Measurements from ENCODE around the gene EPC1. TPM values are rescaled to one million over a fixed set of nuclear protein-coding genes. Genes with fewer than 3 reads are reported as not detected.
"Not testable (repeated sequence)": the region's sequence is repeated elsewhere in the genome, so short reads cannot be mapped to it uniquely, and the experiment has no call there.

EPC1 gene
- total RNA-seq, 1 donor from 2014 or later, result 62.7 TPM

- Mint-ChIP-seq H3K4me3 (no peak overlapping the region), H3K27ac (no peak overlapping the region), H3K9me3 (peaks cover 9% of the 10 kb centered on the region), H3K36me3 (peaks cover 4% of the 10 kb centered on the region), H3K27me3 (ENCODE audit: low read depth) (no peaks in the 10 kb centered on the region), H3K4me1 (no peaks in the 10 kb centered on the region)
- DNase-seq (ENCODE audit: low spot score in 2 of 2, unreplicated experiment in 2 of 2), result no peak
- TF ChIP-seq, protein P1, sequence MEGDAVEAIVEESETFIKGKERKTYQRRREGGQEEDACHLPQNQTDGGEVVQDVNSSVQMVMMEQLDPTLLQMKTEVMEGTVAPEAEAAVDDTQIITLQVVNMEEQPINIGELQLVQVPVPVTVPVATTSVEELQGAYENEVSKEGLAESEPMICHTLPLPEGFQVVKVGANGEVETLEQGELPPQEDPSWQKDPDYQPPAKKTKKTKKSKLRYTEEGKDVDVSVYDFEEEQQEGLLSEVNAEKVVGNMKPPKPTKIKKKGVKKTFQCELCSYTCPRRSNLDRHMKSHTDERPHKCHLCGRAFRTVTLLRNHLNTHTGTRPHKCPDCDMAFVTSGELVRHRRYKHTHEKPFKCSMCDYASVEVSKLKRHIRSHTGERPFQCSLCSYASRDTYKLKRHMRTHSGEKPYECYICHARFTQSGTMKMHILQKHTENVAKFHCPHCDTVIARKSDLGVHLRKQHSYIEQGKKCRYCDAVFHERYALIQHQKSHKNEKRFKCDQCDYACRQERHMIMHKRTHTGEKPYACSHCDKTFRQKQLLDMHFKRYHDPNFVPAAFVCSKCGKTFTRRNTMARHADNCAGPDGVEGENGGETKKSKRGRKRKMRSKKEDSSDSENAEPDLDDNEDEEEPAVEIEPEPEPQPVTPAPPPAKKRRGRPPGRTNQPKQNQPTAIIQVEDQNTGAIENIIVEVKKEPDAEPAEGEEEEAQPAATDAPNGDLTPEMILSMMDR (IDR thresholded peaks at IDR 0.05; ENCODE audit: unreplicated experiment), result no peak
Measured at GRCh38 chr10:32237644-32238345, 109.2 kb downstream of the EPC1 start.

GRCh38 chr10:32234471-32234870, 112.5 kb downstream of the EPC1 start:
- peaks cover 10% of the 10 kb centered on the region for H3K4me1 Mint-ChIP-seq
- H3K27ac Mint-ChIP-seq, result no peak overlapping the region
- no peaks in the 10 kb centered on the region for H3K27me3 Mint-ChIP-seq (ENCODE audit: low read depth)
- peaks cover 4% of the 10 kb centered on the region for H3K36me3 Mint-ChIP-seq
- H3K4me3 Mint-ChIP-seq, result no peak overlapping the region
- TF ChIP-seq, protein P1 (IDR thresholded peaks at IDR 0.05; ENCODE audit: unreplicated experiment), result no peak
- peaks cover 4% of the 10 kb centered on the region for H3K9me3 Mint-ChIP-seq
- DNase-seq (ENCODE audit: low spot score in 2 of 2, unreplicated experiment in 2 of 2), result no peak

DNA sequence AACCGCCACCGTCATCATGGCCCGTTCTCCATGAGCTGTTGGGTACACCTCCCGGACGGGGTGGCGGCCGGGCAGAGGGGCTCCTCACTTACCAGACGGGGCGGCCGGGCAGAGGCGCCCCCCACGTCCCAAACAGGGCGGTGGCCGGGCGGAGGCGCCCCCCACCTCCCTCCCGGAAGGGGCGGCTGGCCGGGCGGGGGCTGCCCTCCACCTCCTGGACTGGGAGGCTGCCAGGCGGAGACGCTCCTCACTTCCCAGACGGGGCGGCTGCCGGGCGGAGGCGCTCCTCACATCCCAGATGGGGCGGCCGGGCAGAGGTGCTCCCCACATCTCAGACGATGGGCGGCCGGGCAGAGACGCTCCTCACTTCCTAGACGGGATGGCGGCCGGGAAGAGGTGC, 113.6 kb downstream of the EPC1 start:
- not testable (repeated sequence) for H3K27ac Mint-ChIP-seq; H3K27me3 Mint-ChIP-seq (ENCODE audit: low read depth); H3K9me3 Mint-ChIP-seq; DNase-seq (ENCODE audit: low spot score in 2 of 2, unreplicated experiment in 2 of 2); H3K36me3 Mint-ChIP-seq; H3K4me3 Mint-ChIP-seq
- peaks cover 10% of the 10 kb centered on the region for H3K4me1 Mint-ChIP-seq

DNA sequence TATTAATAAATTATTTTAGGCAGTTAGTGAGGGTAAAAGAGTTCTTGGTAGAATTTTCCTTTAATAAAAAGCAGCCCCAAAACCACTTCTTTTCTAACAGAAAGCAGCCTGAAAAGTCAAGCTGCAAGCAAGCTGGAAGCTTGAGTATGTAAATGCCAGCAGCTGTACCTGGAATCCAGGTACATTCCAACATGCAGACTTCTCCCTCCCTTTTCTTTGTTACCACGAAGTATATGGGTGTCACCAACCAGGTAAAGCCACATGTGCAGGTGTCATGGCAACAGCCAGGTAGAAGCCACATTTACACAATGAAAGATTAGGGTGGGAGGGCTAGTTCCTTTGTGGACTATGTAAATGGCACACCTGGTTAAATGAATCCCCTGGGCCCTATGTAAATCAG, 114.6 kb downstream of the EPC1 start:
- peaks cover 4% of the 10 kb centered on the region for H3K9me3 Mint-ChIP-seq
- peaks cover 10% of the 10 kb centered on the region for H3K4me1 Mint-ChIP-seq
- TF ChIP-seq, protein P1 (IDR thresholded peaks at IDR 0.05; ENCODE audit: unreplicated experiment), result no peak
- H3K27ac Mint-ChIP-seq, result no peak overlapping the region
- H3K4me3 Mint-ChIP-seq, result no peak overlapping the region
- DNase-seq (ENCODE audit: low spot score in 2 of 2, unreplicated experiment in 2 of 2), result no peak
- no peaks in the 10 kb centered on the region for H3K27me3 Mint-ChIP-seq (ENCODE audit: low read depth)
- H3K36me3 Mint-ChIP-seq, result peaks cover 4% of the 10 kb centered on the region

GRCh38 chr10:32229788-32230187, 117.2 kb downstream of the EPC1 start:
- H3K27me3 Mint-ChIP-seq (ENCODE audit: low read depth); DNase-seq (ENCODE audit: low spot score in 2 of 2, unreplicated experiment in 2 of 2); H3K4me3 Mint-ChIP-seq; H3K9me3 Mint-ChIP-seq; H3K36me3 Mint-ChIP-seq: not testable (repeated sequence)
- peak overlapping the region; percentile 30 for H3K27ac Mint-ChIP-seq
- peaks cover 10% of the 10 kb centered on the region for H3K4me1 Mint-ChIP-seq

DNA sequence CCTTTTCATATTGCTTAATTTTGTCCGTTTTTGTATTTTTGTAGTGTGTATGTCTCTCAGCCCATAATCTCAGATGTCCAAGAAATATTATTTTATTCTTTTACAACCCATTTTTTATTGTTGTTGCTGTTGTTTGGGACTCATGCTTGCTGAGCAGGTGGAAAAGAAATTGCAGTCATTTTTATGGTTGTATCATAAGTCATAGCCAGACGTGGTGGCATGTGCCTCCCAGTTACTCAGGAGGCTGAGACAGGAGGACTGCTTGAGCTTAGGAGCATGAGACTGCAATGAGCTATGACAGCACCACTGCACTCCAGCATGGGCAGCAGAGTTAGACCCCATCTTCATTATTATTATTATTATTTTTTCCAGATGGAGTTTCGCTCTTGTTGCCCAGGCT, 117.8 kb downstream of the EPC1 start:
- no peak for DNase-seq (ENCODE audit: low spot score in 2 of 2, unreplicated experiment in 2 of 2)
- H3K27ac Mint-ChIP-seq, result no peak overlapping the region
- TF ChIP-seq, protein P1 (IDR thresholded peaks at IDR 0.05; ENCODE audit: unreplicated experiment), result no peak
- no peak overlapping the region for H3K4me3 Mint-ChIP-seq
- H3K9me3 Mint-ChIP-seq, result no peaks in the 10 kb centered on the region
- H3K36me3 Mint-ChIP-seq, result peaks cover under 1% of the 10 kb centered on the region
- no peaks in the 10 kb centered on the region for H3K27me3 Mint-ChIP-seq (ENCODE audit: low read depth)
- H3K4me1 Mint-ChIP-seq, result peaks cover 10% of the 10 kb centered on the region

DNA sequence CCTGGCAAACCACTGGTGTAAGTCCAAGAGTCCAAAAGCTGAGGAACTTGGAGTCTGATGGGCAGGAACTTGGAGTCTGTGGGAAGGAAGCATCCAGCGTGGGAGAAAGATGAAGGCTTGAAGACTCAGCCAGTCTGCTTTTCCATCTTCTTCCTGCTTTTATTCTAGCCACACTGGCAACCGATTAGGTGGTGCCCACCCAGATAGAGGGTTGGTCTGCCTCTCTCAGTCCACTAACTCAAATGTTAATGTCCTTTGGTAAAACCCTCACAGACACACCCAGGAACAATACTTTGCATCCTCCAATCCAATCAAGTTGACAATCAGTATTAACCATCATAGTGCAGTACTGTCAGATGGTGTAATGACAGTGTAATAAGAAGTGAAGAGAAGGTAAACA, 119.2 kb downstream of the EPC1 start:
- DNase-seq (ENCODE audit: low spot score in 2 of 2, unreplicated experiment in 2 of 2), result no peak
- TF ChIP-seq, protein P1 (IDR thresholded peaks at IDR 0.05; ENCODE audit: unreplicated experiment), result no peak
- Mint-ChIP-seq H3K4me3 (no peak overlapping the region), H3K36me3 (no peaks in the 10 kb centered on the region), H3K9me3 (peaks cover 5% of the 10 kb centered on the region), H3K27me3 (ENCODE audit: low read depth) (no peaks in the 10 kb centered on the region), H3K27ac (no peak overlapping the region), H3K4me1 (peaks cover 10% of the 10 kb centered on the region)

All from mesothelial cell of epicardium (in vitro differentiated cells).